Measurements from ENCODE around the gene OTUD3.

GRCh38 chr1:19858893-19859292, 23.3 kb upstream of the OTUD3 start:
- TF ChIP-seq, protein P1, sequence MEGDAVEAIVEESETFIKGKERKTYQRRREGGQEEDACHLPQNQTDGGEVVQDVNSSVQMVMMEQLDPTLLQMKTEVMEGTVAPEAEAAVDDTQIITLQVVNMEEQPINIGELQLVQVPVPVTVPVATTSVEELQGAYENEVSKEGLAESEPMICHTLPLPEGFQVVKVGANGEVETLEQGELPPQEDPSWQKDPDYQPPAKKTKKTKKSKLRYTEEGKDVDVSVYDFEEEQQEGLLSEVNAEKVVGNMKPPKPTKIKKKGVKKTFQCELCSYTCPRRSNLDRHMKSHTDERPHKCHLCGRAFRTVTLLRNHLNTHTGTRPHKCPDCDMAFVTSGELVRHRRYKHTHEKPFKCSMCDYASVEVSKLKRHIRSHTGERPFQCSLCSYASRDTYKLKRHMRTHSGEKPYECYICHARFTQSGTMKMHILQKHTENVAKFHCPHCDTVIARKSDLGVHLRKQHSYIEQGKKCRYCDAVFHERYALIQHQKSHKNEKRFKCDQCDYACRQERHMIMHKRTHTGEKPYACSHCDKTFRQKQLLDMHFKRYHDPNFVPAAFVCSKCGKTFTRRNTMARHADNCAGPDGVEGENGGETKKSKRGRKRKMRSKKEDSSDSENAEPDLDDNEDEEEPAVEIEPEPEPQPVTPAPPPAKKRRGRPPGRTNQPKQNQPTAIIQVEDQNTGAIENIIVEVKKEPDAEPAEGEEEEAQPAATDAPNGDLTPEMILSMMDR (IDR thresholded peaks at IDR 0.05): no peak
- no peak for TF ChIP-seq POLR2AphosphoS5 (IDR thresholded peaks at IDR 0.05)
